K562 (cell line): ENCODE results near the gene SLC37A4.

Source experiments
- RAD21 ChIP-seq, 2 experiments: fragments of 250-450 bp in 1 of 2; fragments of 450-650 bp in 1 of 2; sonication (Bioruptor Pico) in 1 of 2; formaldehyde crosslinking in 1 of 2; IDR thresholded peaks in 1 of 2; conservative IDR thresholded peaks in 1 of 2; 2 replicates each; pipeline versions ENCODE4 v1.4.0 to v1.8.0; 2020 to 2022; ENCODE audit warnings: mild to moderate bottlenecking in 2 of 2, moderate library complexity in 1 of 2
- TF ChIP-seq, protein P1 (sequence below), 3 experiments: IDR thresholded peaks in 2 of 3; conservative IDR thresholded peaks in 1 of 3; 2 replicates each; pipeline ENCODE4 v1.5.1; 2011 to 2012; ENCODE audit warnings: low read length in 3 of 3, mild to moderate bottlenecking in 3 of 3, control low read depth in 2 of 3, improper control_type of control experiment in 1 of 3, inconsistent platforms in 1 of 3, low read depth in 1 of 3, mixed read lengths in 1 of 3, moderate library complexity in 1 of 3; ENCODE audit not compliant: insufficient read depth in 2 of 3

DNA sequence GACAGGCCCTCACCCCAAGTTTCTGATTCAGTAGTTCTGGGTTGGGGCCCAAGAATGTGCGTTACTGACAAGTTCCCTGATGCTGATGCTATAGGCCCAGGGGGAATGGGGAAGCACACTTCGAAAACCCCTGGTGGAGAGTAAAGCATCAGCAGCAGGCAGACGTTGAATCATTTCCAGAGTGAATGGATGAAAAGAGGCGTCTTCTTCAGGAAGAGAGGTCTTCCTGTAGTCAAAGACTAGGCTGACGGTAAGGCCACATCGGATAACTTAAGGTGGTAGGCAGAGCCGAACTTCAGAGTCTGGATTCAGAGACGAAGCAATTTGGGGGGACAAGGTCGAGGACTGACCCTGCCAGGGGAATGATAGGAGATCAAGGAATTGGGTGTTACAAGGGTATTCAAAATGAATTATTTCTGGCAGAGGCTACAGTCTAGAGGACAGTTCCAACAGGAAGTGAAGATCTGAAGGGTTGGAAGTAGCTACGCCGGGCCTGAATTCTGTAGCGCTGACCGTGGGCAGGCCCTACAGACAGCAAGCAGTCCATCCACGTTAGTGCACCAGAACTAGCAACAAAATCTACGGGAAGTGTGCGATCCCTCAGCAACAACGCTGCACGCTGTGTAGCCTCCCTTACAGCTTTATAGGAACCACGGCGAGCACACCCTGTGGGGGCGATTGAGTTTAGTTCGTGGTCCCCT, 33.6 kb downstream of the SLC37A4 start:
- no peak for TF ChIP-seq RAD21 (CRISPR knock-in tag; conservative IDR thresholded peaks at IDR 0.05 in 1 of 2, IDR thresholded peaks at IDR 0.05 in 1 of 2)
- TF ChIP-seq, protein P1, sequence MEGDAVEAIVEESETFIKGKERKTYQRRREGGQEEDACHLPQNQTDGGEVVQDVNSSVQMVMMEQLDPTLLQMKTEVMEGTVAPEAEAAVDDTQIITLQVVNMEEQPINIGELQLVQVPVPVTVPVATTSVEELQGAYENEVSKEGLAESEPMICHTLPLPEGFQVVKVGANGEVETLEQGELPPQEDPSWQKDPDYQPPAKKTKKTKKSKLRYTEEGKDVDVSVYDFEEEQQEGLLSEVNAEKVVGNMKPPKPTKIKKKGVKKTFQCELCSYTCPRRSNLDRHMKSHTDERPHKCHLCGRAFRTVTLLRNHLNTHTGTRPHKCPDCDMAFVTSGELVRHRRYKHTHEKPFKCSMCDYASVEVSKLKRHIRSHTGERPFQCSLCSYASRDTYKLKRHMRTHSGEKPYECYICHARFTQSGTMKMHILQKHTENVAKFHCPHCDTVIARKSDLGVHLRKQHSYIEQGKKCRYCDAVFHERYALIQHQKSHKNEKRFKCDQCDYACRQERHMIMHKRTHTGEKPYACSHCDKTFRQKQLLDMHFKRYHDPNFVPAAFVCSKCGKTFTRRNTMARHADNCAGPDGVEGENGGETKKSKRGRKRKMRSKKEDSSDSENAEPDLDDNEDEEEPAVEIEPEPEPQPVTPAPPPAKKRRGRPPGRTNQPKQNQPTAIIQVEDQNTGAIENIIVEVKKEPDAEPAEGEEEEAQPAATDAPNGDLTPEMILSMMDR (IDR thresholded peaks at IDR 0.05 in 2 of 3, conservative IDR thresholded peaks at IDR 0.05 in 1 of 3; ENCODE audit: insufficient read depth in 2 of 3, low read depth in 1 of 3, low read length in 3 of 3), result peak; percentile 36 to 47 (median 39); a peak in 5 of 6 replicates
